ENCODE data around the gene MED13.
"Not testable (repeated sequence)": the region's sequence is repeated elsewhere in the genome, so short reads cannot be mapped to it uniquely, and the experiment has no call there.

The MED13 gene

DNA sequence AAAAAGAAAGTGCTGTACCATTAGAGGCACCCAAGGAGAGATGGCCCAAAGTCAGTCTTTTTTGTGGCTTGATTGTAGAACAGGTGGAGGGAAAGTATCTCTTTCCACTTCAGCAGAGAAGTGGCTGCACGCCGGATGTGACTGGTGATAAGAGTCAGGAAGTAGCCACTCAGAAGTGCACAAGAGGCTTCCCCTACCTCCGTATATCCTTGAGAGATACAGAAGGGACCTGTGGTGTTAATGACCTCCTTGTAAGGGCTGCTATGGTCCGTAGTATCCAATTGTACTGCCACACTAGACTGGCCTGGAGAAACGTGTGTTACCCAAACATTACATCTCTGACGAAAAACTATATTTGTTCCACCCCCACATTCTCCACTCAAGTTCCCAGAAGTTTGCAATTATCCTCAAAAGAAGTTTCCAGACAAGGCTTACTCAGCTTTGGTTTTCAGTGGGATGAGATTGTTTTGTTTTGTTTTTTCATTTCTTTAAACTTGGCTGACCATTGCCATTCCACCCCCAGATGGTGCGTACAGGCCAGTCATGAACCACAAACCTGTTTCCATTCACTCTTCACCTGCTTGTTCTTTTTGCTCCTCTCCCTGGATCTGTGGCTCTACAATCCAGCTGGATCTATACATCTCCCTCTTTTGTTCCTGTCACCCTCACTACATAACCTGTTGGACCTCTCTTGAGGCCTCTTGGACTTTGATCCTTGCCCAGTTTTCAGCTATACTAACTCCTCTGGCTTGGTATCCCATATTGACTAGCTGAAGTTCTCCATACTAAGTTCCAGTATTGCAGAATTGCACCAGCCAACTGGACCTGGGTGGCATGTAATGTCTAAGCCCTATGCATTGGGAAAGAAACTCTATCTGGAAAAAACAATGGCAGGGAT, 20.7 kb upstream of the MED13 start:
- no peak for DNase-seq

DNA sequence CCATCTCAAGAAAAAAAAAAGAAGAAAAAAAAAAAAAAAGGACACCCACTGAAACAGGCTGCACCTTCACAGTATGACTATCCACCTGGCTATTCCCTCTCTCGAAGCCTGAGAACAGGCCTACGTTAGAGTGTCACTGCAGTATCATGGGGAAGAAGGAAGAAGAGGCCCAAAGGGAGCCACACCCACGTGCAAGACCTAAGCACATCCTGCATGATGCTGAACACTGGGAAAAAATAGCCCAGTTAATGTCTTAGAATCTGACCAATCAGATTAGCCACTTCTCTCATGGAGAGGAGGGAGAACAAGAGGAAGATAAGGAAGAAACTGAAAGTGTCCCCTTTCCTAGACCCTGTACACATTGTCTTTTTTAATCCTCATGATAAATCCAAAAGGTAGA, 19.5 kb upstream of the MED13 start:
- DNase-seq, result no peak

DNA sequence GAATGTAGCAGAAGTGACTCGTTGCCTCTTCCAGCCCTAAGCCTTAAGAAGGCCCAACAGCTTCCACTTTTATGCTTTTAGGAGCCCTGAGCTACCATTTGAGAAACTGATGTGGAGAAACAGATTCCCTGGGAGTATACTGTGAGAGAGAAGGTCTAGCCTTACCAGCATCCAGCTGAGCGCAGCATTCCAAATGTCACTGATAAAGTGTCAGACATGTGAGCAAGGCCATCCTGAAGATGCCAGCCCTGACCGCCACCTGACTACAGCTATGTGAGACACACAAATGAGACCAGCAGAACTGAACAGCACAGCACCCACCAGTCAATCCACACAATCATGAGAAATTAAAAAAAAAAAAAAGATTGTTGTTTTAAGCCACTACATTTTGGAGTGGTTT, 18.6 kb upstream of the MED13 start:
- no peak for DNase-seq

DNA sequence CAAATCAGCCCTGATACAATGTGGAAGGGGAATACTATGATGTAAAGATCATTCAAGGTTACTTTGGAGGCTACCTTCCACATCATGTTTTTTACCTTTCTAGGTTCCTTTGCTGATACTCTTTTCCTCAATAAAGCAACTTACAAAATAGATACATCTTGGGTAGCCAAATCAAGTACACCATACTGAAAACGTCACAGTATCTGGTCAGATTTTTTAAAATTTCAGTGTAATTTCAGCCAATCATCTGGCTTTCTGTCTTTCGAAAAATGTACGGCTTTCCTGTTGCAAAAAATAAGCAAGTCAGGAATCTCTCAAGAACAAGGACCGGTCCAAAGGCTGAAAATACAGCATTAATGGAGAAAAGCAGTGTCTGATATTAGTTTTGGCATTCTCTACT, 15.6 kb upstream of the MED13 start:
- no peak for DNase-seq

DNA sequence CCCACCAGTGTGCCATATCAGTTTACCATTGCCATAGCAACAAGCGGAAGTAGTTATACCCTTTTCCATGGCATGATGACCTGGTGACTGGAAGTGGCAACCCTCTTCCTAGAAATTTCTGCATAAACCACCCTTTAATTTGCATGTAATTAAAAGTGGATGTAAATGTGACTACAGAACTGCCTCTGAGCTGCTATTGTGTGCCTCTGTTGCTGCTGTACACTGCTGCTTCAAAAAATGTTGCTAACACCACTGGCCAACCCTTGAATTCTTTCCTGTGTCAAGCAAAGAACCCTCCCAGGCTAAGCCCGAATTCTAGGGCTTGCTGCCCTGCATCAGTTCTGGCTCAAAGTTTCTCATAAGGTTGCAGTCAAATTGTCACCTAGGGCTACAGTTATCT, 12.9 kb upstream of the MED13 start:
- DNase-seq, result no peak

GRCh38 chr17:62076864-62077788, 12.0 kb upstream of the MED13 start:
- no peak for DNase-seq

DNA sequence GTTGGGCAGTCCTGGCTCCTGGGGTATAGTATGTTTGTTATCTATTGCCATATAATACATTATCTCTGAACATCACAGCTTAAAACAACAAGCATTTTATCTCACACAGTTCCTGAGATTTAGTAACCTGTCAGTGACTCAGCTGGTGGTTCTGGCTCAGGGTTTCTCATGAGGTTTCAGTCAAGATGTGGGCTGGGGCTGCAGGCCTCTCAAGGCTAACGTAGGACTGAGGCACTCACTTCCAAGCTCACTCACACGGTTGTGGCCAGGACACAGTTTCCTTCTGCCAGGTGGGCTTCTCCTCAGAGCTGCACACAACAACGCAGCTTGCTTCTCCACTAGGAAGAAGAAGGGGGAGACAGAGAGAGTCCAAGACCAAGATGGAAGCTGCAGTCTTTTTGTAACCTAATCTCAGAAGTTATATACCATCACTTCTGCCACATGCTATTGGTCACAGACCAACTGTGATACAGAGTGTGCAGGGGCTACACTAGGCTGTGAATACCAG, 10.3 kb upstream of the MED13 start:
- DNase-seq, result no peak

DNA sequence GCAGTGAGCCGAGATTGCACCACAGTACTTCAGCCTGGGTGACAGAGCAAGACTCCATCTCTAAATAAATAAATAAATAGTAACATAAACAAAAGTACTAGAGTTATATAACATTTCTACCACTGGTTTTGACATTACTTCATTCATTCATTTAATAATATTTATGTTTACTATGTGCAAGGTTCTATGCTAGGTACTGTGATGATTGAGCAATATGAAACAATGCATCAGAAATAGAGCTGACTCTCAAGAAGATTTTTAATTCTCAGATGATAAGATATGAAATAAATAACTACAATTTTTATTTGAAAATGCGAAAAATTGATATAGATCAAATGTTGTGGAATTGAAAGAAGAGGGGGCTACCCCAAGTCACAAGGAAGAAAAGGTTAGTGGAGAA, 8.9 kb upstream of the MED13 start:
- DNase-seq, result no peak

GRCh38 chr17:62072855-62073254, 7.8 kb upstream of the MED13 start:
- not testable (repeated sequence) for DNase-seq

DNA sequence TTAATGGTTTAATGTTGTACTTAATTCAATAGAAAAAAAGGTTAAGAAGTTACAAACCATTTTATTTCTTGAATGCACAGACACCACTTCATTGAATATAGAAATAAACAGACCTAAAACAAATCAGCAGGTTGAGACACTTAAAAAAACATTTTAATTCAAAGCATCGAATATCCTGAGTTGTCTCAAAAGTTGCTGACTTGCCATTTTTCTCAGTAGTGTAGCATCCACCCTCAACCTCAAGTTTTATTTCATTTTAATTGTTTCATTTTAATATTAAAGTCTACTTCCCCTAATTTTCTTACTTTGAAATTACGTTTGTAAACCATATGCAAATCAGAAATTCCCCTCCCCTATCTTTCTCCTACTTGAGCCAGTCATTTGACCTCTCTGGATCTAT, 5.8 kb upstream of the MED13 start:
- no peak for DNase-seq

GRCh38 chr17:62067165-62068145, 2.4 kb upstream of the MED13 start:
- DNase-seq, result no peak

GRCh38 chr17:62065611-62066468, 762 bp upstream of the MED13 start:
- peak; percentile 95 for DNase-seq

- peak; percentile 8 for DNase-seq
Measured at GRCh38 chr17:62064029-62064790, 868 bp downstream of the MED13 start.

- no peak for DNase-seq
Measured at GRCh38 chr17:62062944-62063343, 2.1 kb downstream of the MED13 start.

GRCh38 chr17:62062302-62062701, 2.8 kb downstream of the MED13 start:
- DNase-seq, result no peak

DNA sequence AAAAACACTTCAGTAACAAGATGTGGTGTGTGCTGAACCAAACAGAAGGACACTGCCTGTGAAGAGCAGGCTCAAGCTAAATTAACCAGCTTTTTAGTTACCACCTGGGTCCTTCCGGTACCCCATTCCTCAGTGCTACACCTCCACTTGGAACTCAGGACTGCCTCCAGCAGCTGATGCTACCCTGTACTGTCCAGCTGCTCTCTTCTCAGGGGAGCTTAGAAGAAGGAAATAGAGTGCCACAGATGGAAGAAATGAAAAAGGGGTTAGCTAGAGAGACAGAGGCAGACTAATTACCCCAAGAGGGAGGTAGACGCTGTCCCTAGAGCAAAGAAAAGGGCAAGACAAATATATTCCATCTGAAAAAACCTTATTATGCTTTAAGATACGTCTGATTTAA, 5.7 kb downstream of the MED13 start:
- DNase-seq, result peak; percentile 72

- no peak for DNase-seq
Measured at GRCh38 chr17:62058611-62059010, 6.5 kb downstream of the MED13 start.

DNA sequence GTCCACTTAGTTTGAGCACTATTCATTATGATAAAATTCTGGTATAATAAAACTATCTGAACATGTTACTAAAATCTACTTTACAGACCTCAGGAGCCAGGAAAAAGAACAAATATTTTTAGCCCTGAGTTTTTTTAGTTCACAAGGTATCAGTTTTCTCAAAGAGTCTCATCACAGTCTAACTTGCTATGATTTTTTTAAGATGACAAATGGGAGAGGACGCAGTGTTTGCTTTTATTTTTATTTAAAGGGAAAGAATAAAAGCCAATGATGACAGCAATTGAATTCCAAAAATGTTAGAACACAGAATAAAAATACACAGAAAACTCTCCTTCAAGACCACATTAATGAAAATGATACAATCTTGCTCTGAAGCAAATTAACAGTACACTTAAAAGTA, 7.4 kb downstream of the MED13 start:
- no peak for DNase-seq

- DNase-seq, result no peak
Measured at GRCh38 chr17:62052765-62053338, 12.2 kb downstream of the MED13 start.

DNA sequence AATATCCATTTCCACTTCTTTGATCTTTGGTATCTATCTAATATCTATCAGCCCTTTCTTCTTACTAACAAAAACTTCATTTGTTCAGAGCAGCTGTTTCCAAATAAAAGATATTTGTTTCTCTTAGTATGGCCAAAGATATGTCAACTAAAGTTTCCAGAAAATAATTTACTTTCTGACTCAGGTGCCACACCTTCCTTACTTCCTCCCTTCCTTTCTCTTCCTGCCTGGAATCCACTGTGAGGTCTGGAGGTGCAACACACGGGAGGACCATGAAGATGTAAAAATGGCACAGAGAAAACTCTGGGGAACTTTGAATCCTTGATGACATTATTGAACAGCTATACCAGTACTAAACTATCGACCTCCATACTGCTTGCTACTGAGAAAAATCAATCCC, 14.0 kb downstream of the MED13 start:
- DNase-seq, result no peak
